CD4-positive, alpha-beta T cell treated with Interleukin-2 at 100 ng/mL for 4 hours (primary cell): ENCODE data around the gene MAPKAPK2.

Source experiments
- DNase-seq: peaks from one replicate; pipeline ENCODE4 v3.0.0-alpha.2; 2020; ENCODE audit warnings: low spot score

Gene MAPKAPK2

GRCh38 chr1:206684003-206684402 is 702 bp upstream of the MAPKAPK2 start:
- DNase-seq = no peak

- DNase-seq = peak; percentile 22
These were observed 646 bp downstream of the MAPKAPK2 start for GRCh38 chr1:206685334-206685768.

- peak; percentile 69 for DNase-seq
These were observed 1.2 kb downstream of the MAPKAPK2 start for GRCh38 chr1:206685769-206686477.

GRCh38 chr1:206686478-206687249 is 2.0 kb downstream of the MAPKAPK2 start:
- peak; percentile 43 for DNase-seq

- no peak for DNase-seq
These were observed 2.7 kb downstream of the MAPKAPK2 start for GRCh38 chr1:206687251-206687914.

- no peak for DNase-seq
These were observed 3.3 kb downstream of the MAPKAPK2 start for GRCh38 chr1:206687915-206688442.

GRCh38 chr1:206690516-206690915 is 5.8 kb downstream of the MAPKAPK2 start:
- DNase-seq = no peak

- no peak for DNase-seq
These were observed 6.9 kb downstream of the MAPKAPK2 start for GRCh38 chr1:206691604-206692003.

GRCh38 chr1:206693029-206693428 is 8.3 kb downstream of the MAPKAPK2 start:
- DNase-seq = no peak

- DNase-seq = no peak
These were observed 8.9 kb downstream of the MAPKAPK2 start for GRCh38 chr1:206693592-206693991.

- DNase-seq = no peak
These were observed 9.7 kb downstream of the MAPKAPK2 start for GRCh38 chr1:206694171-206695124.

- no peak for DNase-seq
These were observed 11.0 kb downstream of the MAPKAPK2 start for GRCh38 chr1:206695733-206696132.

GRCh38 chr1:206696812-206697585 is 12.3 kb downstream of the MAPKAPK2 start:
- no peak for DNase-seq

- no peak for DNase-seq
These were observed 13.3 kb downstream of the MAPKAPK2 start for GRCh38 chr1:206698011-206698410.

GRCh38 chr1:206699000-206699586 is 14.4 kb downstream of the MAPKAPK2 start:
- DNase-seq = no peak

- DNase-seq = no peak
These were observed 14.9 kb downstream of the MAPKAPK2 start for GRCh38 chr1:206699626-206700025.

- DNase-seq = no peak
These were observed 15.8 kb downstream of the MAPKAPK2 start for GRCh38 chr1:206700445-206701036.

GRCh38 chr1:206702260-206702659 is 17.6 kb downstream of the MAPKAPK2 start:
- DNase-seq = no peak

GRCh38 chr1:206702803-206703202 is 18.1 kb downstream of the MAPKAPK2 start:
- DNase-seq = no peak

- peak; percentile 63 for DNase-seq
These were observed 19.0 kb downstream of the MAPKAPK2 start for GRCh38 chr1:206703661-206704060.
